Stimulated activated naive CD4-positive, alpha-beta T cell treated with Interleukin-2 at 50 U/mL for 16 hours (primary cell): ENCODE results near the gene ROBO1.
"Not testable (repeated sequence)": the region's sequence is repeated elsewhere in the genome, so short reads cannot be mapped to it uniquely, and the experiment has no call there.

Experiments used
- DNase-seq: peaks from one replicate; lab custom pipeline; 2025; lab: John Stamatoyannopoulos, UW

The ROBO1 gene

GRCh38 chr3:78736863-78737262 is 1030.9 kb downstream of the ROBO1 start:
- no peak for DNase-seq

GRCh38 chr3:78734048-78734637 is 1033.7 kb downstream of the ROBO1 start:
- DNase-seq = no peak

GRCh38 chr3:78732893-78733292 is 1034.9 kb downstream of the ROBO1 start:
- no peak for DNase-seq

GRCh38 chr3:78732471-78732870 is 1035.3 kb downstream of the ROBO1 start:
- DNase-seq = no peak

- no peak for DNase-seq
Measured at GRCh38 chr3:78729946-78730345, 1037.9 kb downstream of the ROBO1 start.

GRCh38 chr3:78728406-78729145 is 1039.2 kb downstream of the ROBO1 start:
- no peak for DNase-seq

GRCh38 chr3:78726545-78726944 is 1041.3 kb downstream of the ROBO1 start:
- DNase-seq = no peak

GRCh38 chr3:78725703-78726246 is 1042.0 kb downstream of the ROBO1 start:
- DNase-seq = no peak

- no peak for DNase-seq
Measured at GRCh38 chr3:78724859-78725258, 1042.9 kb downstream of the ROBO1 start.

- DNase-seq = not testable (repeated sequence)
Measured at GRCh38 chr3:78724364-78724763, 1043.4 kb downstream of the ROBO1 start.

GRCh38 chr3:78721771-78722543 is 1045.8 kb downstream of the ROBO1 start:
- no peak for DNase-seq

GRCh38 chr3:78718707-78719106 is 1049.1 kb downstream of the ROBO1 start:
- no peak for DNase-seq

GRCh38 chr3:78717041-78717440 is 1050.8 kb downstream of the ROBO1 start:
- no peak for DNase-seq

GRCh38 chr3:78712941-78713340 is 1054.9 kb downstream of the ROBO1 start:
- no peak for DNase-seq

GRCh38 chr3:78712270-78712669 is 1055.5 kb downstream of the ROBO1 start:
- no peak for DNase-seq

- DNase-seq = no peak
Measured at GRCh38 chr3:78708565-78709073, 1059.2 kb downstream of the ROBO1 start.

GRCh38 chr3:78707609-78708008 is 1060.2 kb downstream of the ROBO1 start:
- no peak for DNase-seq

- DNase-seq = no peak
Measured at GRCh38 chr3:78706906-78707523, 1060.8 kb downstream of the ROBO1 start.

GRCh38 chr3:78703944-78704343 is 1063.9 kb downstream of the ROBO1 start:
- no peak for DNase-seq

GRCh38 chr3:78701537-78701936 is 1066.3 kb downstream of the ROBO1 start:
- DNase-seq = no peak

- no peak for DNase-seq
Measured at GRCh38 chr3:78698431-78698830, 1069.4 kb downstream of the ROBO1 start.

- no peak for DNase-seq
Measured at GRCh38 chr3:78697426-78697825, 1070.4 kb downstream of the ROBO1 start.
